Right lobe of liver (tissue), 6 donors: Measurements from ENCODE around the gene ZNF770. TPM values are rescaled to one million over a fixed set of nuclear protein-coding genes. Genes with fewer than 3 reads are reported as not detected.
"Not testable (repeated sequence)": the region's sequence is repeated elsewhere in the genome, so short reads cannot be mapped to it uniquely, and the experiment has no call there.

Experiments used
- ATAC-seq, 4 donors: fragments of 200-7000 bp; cut with Tn5 transposase; one replicate each; pipeline ENCODE4 v1.9.1; 2020; ENCODE audit warnings: mild to moderate bottlenecking in 4 of 4, moderate library complexity in 4 of 4
- DNase-seq, 3 donors: peaks; one replicate each; pipeline ENCODE4 v3.0.0-alpha.2; 2020
- H3K27ac ChIP-seq, 3 donors: fragments of 200-600 bp; one replicate each; pipeline ENCODE4 v1.8.0; 2022
- H3K27me3 ChIP-seq, 2 donors: fragments of 200-600 bp; one replicate each; pipeline ENCODE4 v1.8.0; 2022
- H3K36me3 ChIP-seq, 4 donors: fragments of 200-600 bp; sonication (generic) in 1 of 4; one replicate each; pipeline versions ENCODE4 v1.5.1 to v1.8.0; 2017 to 2022; ENCODE audit warnings: control low read depth in 1 of 4
- H3K4me1 ChIP-seq, 4 donors: fragments of 200-600 bp; sonication (generic) in 1 of 4; one replicate each; pipeline versions ENCODE4 v1.5.1 to v1.8.0; 2017 to 2022; ENCODE audit warnings: control low read depth in 1 of 4
- H3K4me3 ChIP-seq, 3 donors: fragments of 200-600 bp; one replicate each; pipeline ENCODE4 v1.8.0; 2022
- H3K9me3 ChIP-seq, 4 donors: fragments of 200-600 bp; sonication (generic) in 1 of 4; one replicate each; pipeline versions ENCODE4 v1.5.1 to v1.8.0; 2017 to 2022; ENCODE audit warnings: control low read depth in 1 of 4
- CTCF ChIP-seq, 4 donors: fragments of 200-600 bp in 3 of 4; fragments of 450-650 bp in 1 of 4; IDR thresholded peaks; one replicate each; pipeline versions ENCODE4 v1.5.1 to v1.8.0; 2016 to 2022; ENCODE audit warnings: antibody characterized with exemption in 4 of 4, mild to moderate bottlenecking in 2 of 4
- POLR2A ChIP-seq: fragments of 450-650 bp; IDR thresholded peaks from one replicate; pipeline ENCODE4 v1.6.1; 2017; ENCODE audit warnings: antibody characterized with exemption, mild to moderate bottlenecking
- WGBS: methylation state at CpG from one replicate; pipeline ENCODE4 v1.1.6; 2018; ENCODE audit warnings: low coverage, low lambda C conversion rate; ENCODE audit not compliant: insufficient coverage; ENCODE audit errors: missing lambda C conversion rate; 5-methylcytosine and 5-hydroxymethylcytosine counted together
- intact Hi-C, 2 donors: fragments of 100-400 bp; cut with DNase I; formaldehyde crosslinking; loops; one replicate each; pipeline versions ENCODE4 v1.11.2 to v1.14.1; 2022
- total RNA-seq, 6 experiments: library from RNA; depleted of rRNA in 2 of 6; stranded (reverse); fragments of >200 nt in 2 of 6; fragmentation: NEBNext Ultra II Directional in 3 of 6; extraction: Animal tissue kit (Norgen Biotek cat#: 25700) in 3 of 6; gene quantifications; one replicate each; pipeline versions ENCODE4 v1.1.0 to v1.2.4, GENCODE V29; 2016 to 2023
- donor health status: DM: no; HTN: yes; CAD: no.
- donor health status: DM: no; HTN: no; CAD: no.
- donor health status: DM: no; HTN: no; CAD: no.
- donor health status: DM: no; HTN: yes; CAD: no.
- donor health status: DM: no; HTN: yes; CAD: no.

The ZNF770 gene
- total RNA-seq, 6 experiments from 2014 or later, result 19.4 to 35.8 (median 24.8) TPM

GRCh38 chr15:34953851-34954250, 34.2 kb downstream of the ZNF770 start:
- ATAC-seq, result no peak
- H3K4me3 ChIP-seq, result no peak overlapping the region
- no peak for DNase-seq
- H3K27ac ChIP-seq, result no peak overlapping the region
- intact Hi-C loops, result no loop called here
- peaks cover 0 to 17% (median 1%) of the 10 kb centered on the region in 4 donors for H3K36me3 ChIP-seq
- H3K27me3 ChIP-seq, result no peaks in the 10 kb centered on the region
- TF ChIP-seq CTCF (IDR thresholded peaks at IDR 0.05), result no peak
- TF ChIP-seq POLR2A, result no peak
- WGBS, result 88% methylated on average over 7 of the region's 8 CpGs
- H3K4me1 ChIP-seq, result no peaks in the 10 kb centered on the region
- H3K9me3 ChIP-seq, result no peaks in the 10 kb centered on the region

- H3K4me1 ChIP-seq, result no peaks in the 10 kb centered on the region
- ATAC-seq, result no peak
- no peak for DNase-seq
These were observed 35.6 kb downstream of the ZNF770 start for GRCh38 chr15:34952481-34952880.

GRCh38 chr15:34951993-34952392, 36.1 kb downstream of the ZNF770 start:
- TF ChIP-seq POLR2A (no peak), CTCF (IDR thresholded peaks at IDR 0.05) (no peak)
- Histone ChIP-seq H3K9me3 (no peaks in the 10 kb centered on the region), H3K4me1 (no peaks in the 10 kb centered on the region), H3K27me3 (no peaks in the 10 kb centered on the region), H3K36me3 (peaks cover 0 to 26% (median 1%) of the 10 kb centered on the region in 4 donors), H3K27ac (no peak overlapping the region), H3K4me3 (no peak overlapping the region)
- intact Hi-C loops, result no loop called here
- DNase-seq (no peak), ATAC-seq (no peak)
- WGBS, result 63% methylated on average over 1 of the region's 1 CpG

More at GRCh38 chr15:34952481-34952880, 35.6 kb downstream of the ZNF770 start:
- TF ChIP-seq CTCF (IDR thresholded peaks at IDR 0.05), result no peak
- TF ChIP-seq POLR2A, result no peak
- H3K4me3 ChIP-seq, result no peak overlapping the region
- no peaks in the 10 kb centered on the region for H3K27me3 ChIP-seq
- no peak overlapping the region for H3K27ac ChIP-seq
- intact Hi-C loops, result no loop called here
- H3K36me3 ChIP-seq, result peaks cover 0 to 25% (median 1%) of the 10 kb centered on the region in 4 donors
- no peaks in the 10 kb centered on the region for H3K9me3 ChIP-seq

GRCh38 chr15:34944936-34945335, 43.2 kb downstream of the ZNF770 start:
- intact Hi-C loops, result no loop called here
- Histone ChIP-seq H3K36me3 (peaks cover 0 to 31% (median 3%) of the 10 kb centered on the region in 4 donors), H3K4me1 (no peaks in the 10 kb centered on the region), H3K27ac (no peak overlapping the region), H3K27me3 (no peaks in the 10 kb centered on the region), H3K4me3 (no peak overlapping the region), H3K9me3 (no peaks in the 10 kb centered on the region)
- WGBS, result 93% methylated on average over 3 of the region's 3 CpGs
- DNase-seq (no peak), ATAC-seq (no peak)
- TF ChIP-seq CTCF (IDR thresholded peaks at IDR 0.05) (no peak), POLR2A (no peak)

GRCh38 chr15:34943711-34944110, 44.4 kb downstream of the ZNF770 start:
- Histone ChIP-seq H3K36me3 (peaks cover 0 to 42% (median 5%) of the 10 kb centered on the region in 4 donors), H3K27ac (no peak overlapping the region), H3K4me3 (no peak overlapping the region), H3K9me3 (no peaks in the 10 kb centered on the region), H3K27me3 (no peaks in the 10 kb centered on the region), H3K4me1 (no peaks in the 10 kb centered on the region)
- intact Hi-C loops, result no loop called here
- DNase-seq, result no peak
- TF ChIP-seq CTCF (IDR thresholded peaks at IDR 0.05) (no peak), POLR2A (no peak)
- no peak for ATAC-seq

GRCh38 chr15:34943264-34943663, 44.8 kb downstream of the ZNF770 start:
- H3K4me1 ChIP-seq, H3K4me3 ChIP-seq, ATAC-seq, DNase-seq, intact Hi-C loops, H3K27ac ChIP-seq, H3K27me3 ChIP-seq, H3K9me3 ChIP-seq: not testable (repeated sequence)
- H3K36me3 ChIP-seq, result peaks cover 0 to 47% (median 5%) of the 10 kb centered on the region in 4 donors
